Putamen (tissue), 1 donor: ENCODE measurements around the gene LRRC18.

Experiments
- DNase-seq: peaks from one replicate; pipeline ENCODE4 v3.0.0-alpha.2; 2016; ENCODE audit warnings: low spot score

LRRC18 gene

GRCh38 chr10:48939790-48940325 lies at the start of gene LRRC18:
LRRC18 (minus strand) TSS chr10:48939840; CDS start chr10:48914155, 25,685 bp downstream.
- DNase-seq, result no peak

GRCh38 chr10:48985621-48986158 lies 46.0 kb upstream of the LRRC18 start:
- no peak for DNase-seq

GRCh38 chr10:48983648-48984351 lies 44.2 kb upstream of the LRRC18 start:
- no peak for DNase-seq

GRCh38 chr10:48982584-48982983 lies 42.9 kb upstream of the LRRC18 start:
- DNase-seq, result no peak

GRCh38 chr10:48981310-48981907 lies 41.8 kb upstream of the LRRC18 start:
- no peak for DNase-seq

GRCh38 chr10:48978318-48978717 lies 38.7 kb upstream of the LRRC18 start:
- DNase-seq, result no peak

- DNase-seq, result no peak
Measured at GRCh38 chr10:48976196-48976595, 36.6 kb upstream of the LRRC18 start.

- no peak for DNase-seq
Measured at GRCh38 chr10:48974510-48975156, 35.0 kb upstream of the LRRC18 start.

GRCh38 chr10:48973065-48973464 lies 33.4 kb upstream of the LRRC18 start:
- DNase-seq, result no peak

- DNase-seq, result no peak
Measured at GRCh38 chr10:48970654-48971053, 31.0 kb upstream of the LRRC18 start.

- no peak for DNase-seq
Measured at GRCh38 chr10:48970046-48970445, 30.4 kb upstream of the LRRC18 start.

- no peak for DNase-seq
Measured at GRCh38 chr10:48968036-48968435, 28.4 kb upstream of the LRRC18 start.

GRCh38 chr10:48965460-48965859 lies 25.8 kb upstream of the LRRC18 start:
- DNase-seq, result no peak

- no peak for DNase-seq
Measured at GRCh38 chr10:48964038-48964437, 24.4 kb upstream of the LRRC18 start.

GRCh38 chr10:48958598-48959190 lies 19.1 kb upstream of the LRRC18 start:
- DNase-seq, result no peak

- DNase-seq, result no peak
Measured at GRCh38 chr10:48957361-48958151, 17.9 kb upstream of the LRRC18 start.

- DNase-seq, result no peak
Measured at GRCh38 chr10:48951707-48952106, 12.1 kb upstream of the LRRC18 start.

GRCh38 chr10:48948470-48949037 lies 8.9 kb upstream of the LRRC18 start:
- no peak for DNase-seq

- no peak for DNase-seq
Measured at GRCh38 chr10:48947690-48948469, 8.2 kb upstream of the LRRC18 start.

GRCh38 chr10:48946891-48947500 lies 7.4 kb upstream of the LRRC18 start:
- DNase-seq, result no peak
